ENCODE data around the gene ARF1.

Gene ARF1

DNA sequence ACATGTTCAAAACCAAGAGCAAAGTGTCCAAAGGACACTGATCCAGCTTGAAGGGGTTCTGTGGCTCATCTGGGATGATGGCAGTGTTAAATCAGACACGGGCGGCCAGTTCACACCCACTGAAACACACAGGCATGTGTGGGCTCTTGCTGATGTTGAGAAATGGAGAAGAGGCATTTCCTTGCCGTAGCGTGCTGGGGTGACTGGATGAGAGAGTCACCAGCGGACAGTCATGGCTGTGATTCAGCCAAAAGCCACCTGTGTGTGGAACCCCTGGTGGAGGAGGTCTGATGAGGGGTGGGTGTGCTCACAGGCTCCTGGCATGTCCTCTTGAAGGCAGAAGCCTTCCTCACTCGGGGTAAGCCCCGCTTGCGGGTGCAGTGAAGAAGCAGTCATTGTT is 13.4 kb downstream of the ARF1 start:
- no peak overlapping the region for H3K4me3 ChIP-seq (ENCODE audit: low read depth, low read length)
- DNase-seq (ENCODE audit: low read depth), result peak; percentile 1
- TF ChIP-seq MYC (IDR thresholded peaks at IDR 0.05; ENCODE audit: low read depth, low read length) (no peak), POLR2A (IDR thresholded peaks at IDR 0.05; ENCODE audit: extremely low read depth, insufficient read length) (no peak)
- TF ChIP-seq, protein P1, sequence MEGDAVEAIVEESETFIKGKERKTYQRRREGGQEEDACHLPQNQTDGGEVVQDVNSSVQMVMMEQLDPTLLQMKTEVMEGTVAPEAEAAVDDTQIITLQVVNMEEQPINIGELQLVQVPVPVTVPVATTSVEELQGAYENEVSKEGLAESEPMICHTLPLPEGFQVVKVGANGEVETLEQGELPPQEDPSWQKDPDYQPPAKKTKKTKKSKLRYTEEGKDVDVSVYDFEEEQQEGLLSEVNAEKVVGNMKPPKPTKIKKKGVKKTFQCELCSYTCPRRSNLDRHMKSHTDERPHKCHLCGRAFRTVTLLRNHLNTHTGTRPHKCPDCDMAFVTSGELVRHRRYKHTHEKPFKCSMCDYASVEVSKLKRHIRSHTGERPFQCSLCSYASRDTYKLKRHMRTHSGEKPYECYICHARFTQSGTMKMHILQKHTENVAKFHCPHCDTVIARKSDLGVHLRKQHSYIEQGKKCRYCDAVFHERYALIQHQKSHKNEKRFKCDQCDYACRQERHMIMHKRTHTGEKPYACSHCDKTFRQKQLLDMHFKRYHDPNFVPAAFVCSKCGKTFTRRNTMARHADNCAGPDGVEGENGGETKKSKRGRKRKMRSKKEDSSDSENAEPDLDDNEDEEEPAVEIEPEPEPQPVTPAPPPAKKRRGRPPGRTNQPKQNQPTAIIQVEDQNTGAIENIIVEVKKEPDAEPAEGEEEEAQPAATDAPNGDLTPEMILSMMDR (IDR thresholded peaks at IDR 0.05; ENCODE audit: low read depth, low read length), result no peak
- TF ChIP-seq, protein P2, sequence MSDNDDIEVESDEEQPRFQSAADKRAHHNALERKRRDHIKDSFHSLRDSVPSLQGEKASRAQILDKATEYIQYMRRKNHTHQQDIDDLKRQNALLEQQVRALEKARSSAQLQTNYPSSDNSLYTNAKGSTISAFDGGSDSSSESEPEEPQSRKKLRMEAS (IDR thresholded peaks at IDR 0.05; ENCODE audit: low read depth, low read length), result no peak

DNA sequence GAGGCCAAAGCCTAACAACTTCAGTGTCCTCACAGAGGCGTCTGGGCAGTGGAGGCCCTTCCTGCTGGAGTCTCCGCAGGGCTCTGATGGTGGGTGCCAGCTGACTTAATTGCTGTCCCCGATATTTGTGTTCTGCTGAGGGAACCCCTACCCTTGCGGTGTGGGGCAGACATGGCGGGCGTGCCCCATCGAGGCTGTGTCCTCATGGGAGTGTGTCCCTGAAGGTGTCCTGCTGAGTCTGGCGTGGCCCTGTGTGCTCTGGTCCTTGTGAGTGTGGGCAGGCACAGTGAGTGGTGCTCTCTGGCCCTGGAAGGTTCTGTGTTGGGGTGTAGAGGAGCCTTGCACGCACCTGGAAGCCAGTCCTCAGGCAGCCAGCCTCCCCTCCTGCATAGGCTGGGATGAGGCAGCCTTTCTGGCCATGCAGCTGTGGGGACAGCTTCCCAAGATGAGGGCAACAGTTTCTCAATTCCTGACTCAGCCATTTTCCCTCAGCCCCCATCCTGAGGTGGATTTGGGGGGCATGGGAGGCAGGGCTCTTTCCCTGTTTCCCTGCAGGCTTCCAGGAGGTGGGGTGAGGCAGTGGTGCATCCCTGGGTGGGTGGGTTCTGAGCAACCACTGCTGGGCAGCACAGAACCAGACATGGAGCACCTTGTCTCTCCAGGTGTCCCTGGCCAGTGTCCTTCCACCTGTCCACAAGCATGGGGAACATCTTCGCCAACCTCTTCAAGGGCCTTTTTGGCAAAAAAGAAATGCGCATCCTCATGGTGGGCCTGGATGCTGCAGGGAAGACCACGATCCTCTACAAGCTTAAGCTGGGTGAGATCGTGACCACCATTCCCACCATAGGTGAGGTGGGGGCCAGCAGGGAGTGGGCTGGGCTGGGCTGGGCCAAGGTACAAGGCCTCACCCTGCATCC is 14.2 kb downstream of the ARF1 start:
- TF ChIP-seq, protein P2 (IDR thresholded peaks at IDR 0.05; ENCODE audit: low read depth, low read length), result no peak
- TF ChIP-seq MYC (IDR thresholded peaks at IDR 0.05; ENCODE audit: low read depth, low read length) (no peak), POLR2A (IDR thresholded peaks at IDR 0.05; ENCODE audit: extremely low read depth, insufficient read length) (no peak)
- TF ChIP-seq, protein P1 (IDR thresholded peaks at IDR 0.05; ENCODE audit: low read depth, low read length), result no peak
- peak; percentile 1 for DNase-seq (ENCODE audit: low read depth)
- H3K4me3 ChIP-seq (ENCODE audit: low read depth, low read length), result no peak overlapping the region

DNA sequence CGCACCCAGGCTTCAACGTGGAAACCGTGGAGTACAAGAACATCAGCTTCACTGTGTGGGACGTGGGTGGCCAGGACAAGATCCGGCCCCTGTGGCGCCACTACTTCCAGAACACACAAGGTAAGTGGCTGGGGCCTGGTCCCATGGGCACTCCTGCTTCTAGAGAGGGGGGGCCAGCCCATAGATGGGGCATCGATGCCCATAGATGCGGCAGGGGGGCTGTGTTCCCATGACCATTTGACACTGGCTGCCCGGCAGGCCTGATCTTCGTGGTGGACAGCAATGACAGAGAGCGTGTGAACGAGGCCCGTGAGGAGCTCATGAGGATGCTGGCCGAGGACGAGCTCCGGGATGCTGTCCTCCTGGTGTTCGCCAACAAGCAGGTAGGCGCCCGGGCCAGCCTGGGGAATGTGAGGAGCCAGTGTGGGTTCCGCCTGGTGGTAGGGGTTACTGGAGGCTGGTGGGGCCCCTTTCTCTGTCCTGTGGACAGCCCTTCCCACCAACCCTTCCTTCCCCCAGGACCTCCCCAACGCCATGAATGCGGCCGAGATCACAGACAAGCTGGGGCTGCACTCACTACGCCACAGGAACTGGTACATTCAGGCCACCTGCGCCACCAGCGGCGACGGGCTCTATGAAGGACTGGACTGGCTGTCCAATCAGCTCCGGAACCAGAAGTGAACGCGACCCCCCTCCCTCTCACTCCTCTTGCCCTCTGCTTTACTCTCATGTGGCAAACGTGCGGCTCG is 15.0 kb downstream of the ARF1 start:
- DNase-seq (ENCODE audit: low read depth), result peak; percentile 4
- no peak overlapping the region for H3K4me3 ChIP-seq (ENCODE audit: low read depth, low read length)
- TF ChIP-seq, protein P1 (IDR thresholded peaks at IDR 0.05; ENCODE audit: low read depth, low read length), result no peak
- TF ChIP-seq POLR2A (IDR thresholded peaks at IDR 0.05; ENCODE audit: extremely low read depth, insufficient read length) (no peak), MYC (IDR thresholded peaks at IDR 0.05; ENCODE audit: low read depth, low read length) (no peak)
- TF ChIP-seq, protein P2 (IDR thresholded peaks at IDR 0.05; ENCODE audit: low read depth, low read length), result no peak

DNA sequence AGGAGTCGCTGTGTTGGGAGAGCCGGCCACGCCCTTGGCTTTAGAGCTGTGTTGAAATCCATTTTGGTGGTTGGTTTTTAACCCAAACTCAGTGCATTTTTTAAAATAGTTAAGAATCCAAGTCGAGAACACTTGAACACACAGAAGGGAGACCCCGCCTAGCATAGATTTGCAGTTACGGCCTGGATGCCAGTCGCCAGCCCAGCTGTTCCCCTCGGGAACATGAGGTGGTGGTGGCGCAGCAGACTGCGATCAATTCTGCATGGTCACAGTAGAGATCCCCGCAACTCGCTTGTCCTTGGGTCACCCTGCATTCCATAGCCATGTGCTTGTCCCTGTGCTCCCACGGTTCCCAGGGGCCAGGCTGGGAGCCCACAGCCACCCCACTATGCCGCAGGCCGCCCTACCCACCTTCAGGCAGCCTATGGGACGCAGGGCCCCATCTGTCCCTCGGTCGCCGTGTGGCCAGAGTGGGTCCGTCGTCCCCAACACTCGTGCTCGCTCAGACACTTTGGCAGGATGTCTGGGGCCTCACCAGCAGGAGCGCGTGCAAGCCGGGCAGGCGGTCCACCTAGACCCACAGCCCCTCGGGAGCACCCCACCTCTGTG is 15.9 kb downstream of the ARF1 start:
- no peak for TF ChIP-seq MYC (IDR thresholded peaks at IDR 0.05; ENCODE audit: low read depth, low read length)
- TF ChIP-seq POLR2A (IDR thresholded peaks at IDR 0.05; ENCODE audit: extremely low read depth, insufficient read length), result no peak
- no peak overlapping the region for H3K4me3 ChIP-seq (ENCODE audit: low read depth, low read length)
- DNase-seq (ENCODE audit: low read depth), result peak; percentile 10

DNA sequence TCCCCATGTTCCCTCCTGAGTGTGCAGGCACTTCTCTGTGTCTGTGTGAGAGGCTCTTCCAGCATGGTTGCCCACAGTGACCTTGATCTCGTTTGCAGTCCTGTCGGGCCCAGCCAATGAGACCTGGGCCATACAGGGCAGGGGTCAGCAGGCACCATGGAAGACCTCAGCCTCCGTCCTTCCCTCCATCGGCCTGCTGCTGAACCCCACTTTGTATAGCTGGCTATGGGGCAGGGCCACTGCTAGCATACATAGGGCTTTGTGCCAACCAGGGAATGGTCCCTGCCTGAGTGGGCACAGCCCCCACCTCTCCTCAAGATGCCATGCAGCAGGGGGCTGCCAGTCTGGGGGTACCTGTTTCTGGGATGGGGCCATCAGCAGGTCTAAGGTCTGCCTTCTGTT is 16.8 kb downstream of the ARF1 start:
- no peak for DNase-seq (ENCODE audit: low read depth)
- TF ChIP-seq POLR2A (IDR thresholded peaks at IDR 0.05; ENCODE audit: extremely low read depth, insufficient read length) (no peak), MYC (IDR thresholded peaks at IDR 0.05; ENCODE audit: low read depth, low read length) (no peak)

DNA sequence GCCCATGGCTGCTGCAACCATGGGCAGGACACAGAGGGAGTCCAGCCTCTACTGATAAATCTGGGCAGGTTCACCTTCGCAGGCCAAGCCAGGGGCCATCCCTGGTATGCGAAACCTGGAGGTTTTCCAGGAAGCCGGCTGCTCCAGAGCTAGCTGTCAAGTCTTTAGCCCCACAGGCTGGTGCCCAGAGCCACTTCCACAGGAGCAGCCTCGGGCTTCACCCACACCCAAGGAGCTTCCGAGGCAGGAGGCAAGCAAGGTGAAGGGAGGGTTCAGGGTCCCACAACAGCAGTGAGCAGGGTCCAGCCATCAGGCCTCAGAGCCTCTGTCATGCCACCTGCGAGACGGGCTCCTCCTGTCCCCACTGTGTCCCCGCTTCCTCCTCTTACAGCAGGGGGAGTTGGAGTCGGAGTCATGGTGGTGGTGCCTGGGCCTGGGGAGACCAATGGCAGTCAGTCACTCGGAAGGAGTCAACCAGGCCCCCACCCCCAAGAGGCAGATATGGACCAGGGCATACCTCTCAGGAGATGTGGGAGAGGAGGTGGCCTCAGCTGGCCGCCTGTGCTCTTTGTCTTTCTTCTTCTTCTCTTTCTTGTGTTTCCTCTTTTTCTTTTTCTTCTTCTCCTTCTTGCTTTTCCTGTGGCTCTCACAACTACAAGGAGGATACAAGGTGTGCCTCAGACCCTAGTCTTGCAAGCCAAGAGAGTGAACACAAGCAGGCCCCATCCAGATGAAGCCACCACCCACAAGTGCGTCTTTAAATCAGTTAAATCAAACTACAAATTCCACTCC is 18.5 kb downstream of the ARF1 start:
- peak overlapping the region; percentile 71 for H3K4me3 ChIP-seq (ENCODE audit: low read depth, low read length)
- TF ChIP-seq, protein P1 (IDR thresholded peaks at IDR 0.05; ENCODE audit: low read depth, low read length), result no peak
- TF ChIP-seq, protein P2 (IDR thresholded peaks at IDR 0.05; ENCODE audit: low read depth, low read length), result no peak
- TF ChIP-seq MYC (IDR thresholded peaks at IDR 0.05; ENCODE audit: low read depth, low read length) (no peak), POLR2A (IDR thresholded peaks at IDR 0.05; ENCODE audit: extremely low read depth, insufficient read length) (no peak)
- no peak for DNase-seq (ENCODE audit: low read depth)

More for the DNA sequence above, 16.8 kb downstream of the ARF1 start:
- no peak overlapping the region for H3K4me3 ChIP-seq (ENCODE audit: low read depth, low read length)

Data from NB4 (cell line).